Mesothelial cell of epicardium (in vitro differentiated cells): ENCODE results near the gene SLC17A6. TPM values are rescaled to one million over a fixed set of nuclear protein-coding genes. Genes with fewer than 3 reads are reported as not detected.

Source experiments
- DNase-seq, 2 experiments: peaks; one replicate each; pipeline ENCODE4 v3.0.0; 2021; ENCODE audit warnings: low spot score in 2 of 2; ENCODE audit not compliant: unreplicated experiment in 2 of 2
- H3K27ac Mint-ChIP-seq: 2 replicates; pipeline ENCODE4 v1.8.0; 2021; ENCODE audit warnings: mixed read lengths
- H3K27me3 Mint-ChIP-seq: 2 replicates; pipeline ENCODE4 v1.8.0; 2021; ENCODE audit warnings: low read depth, mixed read lengths
- H3K36me3 Mint-ChIP-seq: 2 replicates; pipeline ENCODE4 v1.8.0; 2021; ENCODE audit warnings: mixed read lengths
- H3K4me1 Mint-ChIP-seq: 2 replicates; pipeline ENCODE4 v1.8.0; 2021; ENCODE audit warnings: mixed read lengths
- H3K4me3 Mint-ChIP-seq: 2 replicates; pipeline ENCODE4 v1.8.0; 2021; ENCODE audit warnings: mild to moderate bottlenecking, moderate library complexity, mixed read lengths
- H3K9me3 Mint-ChIP-seq: 2 replicates; pipeline ENCODE4 v1.8.0; 2021; ENCODE audit warnings: mixed read lengths
- CTCF ChIP-seq: fragments of 200-600 bp; sonication (generic); IDR thresholded peaks from one replicate; pipeline ENCODE4 v1.5.0; 2021; ENCODE audit warnings: antibody characterized with exemption; ENCODE audit not compliant: unreplicated experiment
- total RNA-seq: library from RNA; stranded (reverse); gene quantifications from 3 replicates; pipeline ENCODE4 v1.2.1, GENCODE V29; 2021

SLC17A6 gene
- total RNA-seq, result not detected in 3 replicates

- TF ChIP-seq CTCF, result no peak
- Mint-ChIP-seq H3K9me3 (no peaks in the 10 kb centered on the region), H3K36me3 (no peaks in the 10 kb centered on the region), H3K27me3 (peaks cover 66% of the 10 kb centered on the region), H3K27ac (no peak within 1 kb of the TSS), H3K4me3 (no peak within 1 kb of the TSS), H3K4me1 (no peaks in the 10 kb centered on the region)
- DNase-seq, result peak in 1 of 2 experiments; percentile 63
Measured at GRCh38 chr11:22337596-22338485, at the start of gene SLC17A6. SLC17A6 (plus strand) TSS chr11:22338381; CDS start chr11:22338534, 153 bp downstream.

- Mint-ChIP-seq H3K27ac (no peak overlapping the region), H3K4me1 (no peaks in the 10 kb centered on the region), H3K9me3 (no peaks in the 10 kb centered on the region), H3K27me3 (peaks cover 26% of the 10 kb centered on the region), H3K4me3 (no peak overlapping the region), H3K36me3 (no peaks in the 10 kb centered on the region)
- DNase-seq, result no peak
- TF ChIP-seq CTCF, result no peak
Measured at GRCh38 chr11:22302368-22302767, 35.8 kb upstream of the SLC17A6 start.

- peak; percentile 93 for TF ChIP-seq CTCF
- Mint-ChIP-seq H3K4me1 (no peaks in the 10 kb centered on the region), H3K27me3 (peaks cover 28% of the 10 kb centered on the region), H3K27ac (no peak overlapping the region), H3K9me3 (no peaks in the 10 kb centered on the region), H3K36me3 (no peaks in the 10 kb centered on the region), H3K4me3 (no peak overlapping the region)
- no peak for DNase-seq
Measured at GRCh38 chr11:22304337-22304961, 33.7 kb upstream of the SLC17A6 start.

- Mint-ChIP-seq H3K4me3 (no peak overlapping the region), H3K27ac (no peak overlapping the region), H3K4me1 (no peaks in the 10 kb centered on the region), H3K9me3 (no peaks in the 10 kb centered on the region), H3K36me3 (no peaks in the 10 kb centered on the region), H3K27me3 (peaks cover 8% of the 10 kb centered on the region)
- no peak for DNase-seq
- TF ChIP-seq CTCF, result no peak
Measured at GRCh38 chr11:22317656-22318055, 20.5 kb upstream of the SLC17A6 start.

- Mint-ChIP-seq H3K36me3 (no peaks in the 10 kb centered on the region), H3K27ac (no peak overlapping the region), H3K9me3 (no peaks in the 10 kb centered on the region), H3K27me3 (peaks cover 23% of the 10 kb centered on the region), H3K4me1 (no peaks in the 10 kb centered on the region), H3K4me3 (no peak overlapping the region)
- no peak for DNase-seq
- TF ChIP-seq CTCF, result no peak
Measured at GRCh38 chr11:22331771-22332170, 6.4 kb upstream of the SLC17A6 start.
